ENCODE measurements around the gene C11orf86.

GRCh38 chr11:66962801-66963200 is 12.3 kb upstream of the C11orf86 start:
- TF ChIP-seq CTCF (IDR thresholded peaks at IDR 0.05) = no peak
- no peak for TF ChIP-seq POLR2A (IDR thresholded peaks at IDR 0.05)
- no peak for TF ChIP-seq POLR2AphosphoS5 (IDR thresholded peaks at IDR 0.05)
